GM10266 (cell line): ENCODE results near the gene DAAM2.

Source experiments
- DNase-seq: peaks from one replicate; pipeline ENCODE4 v3.0.0; 2012; ENCODE audit errors: extremely low spot score
- TF ChIP-seq, protein P1 (sequence below): IDR thresholded peaks from 2 replicates; pipeline ENCODE4 v1.5.1; 2012; ENCODE audit warnings: mild to moderate bottlenecking, low read depth; ENCODE audit not compliant: control insufficient read depth, insufficient read depth; ENCODE audit errors: missing control alignments

DAAM2 gene

DNA sequence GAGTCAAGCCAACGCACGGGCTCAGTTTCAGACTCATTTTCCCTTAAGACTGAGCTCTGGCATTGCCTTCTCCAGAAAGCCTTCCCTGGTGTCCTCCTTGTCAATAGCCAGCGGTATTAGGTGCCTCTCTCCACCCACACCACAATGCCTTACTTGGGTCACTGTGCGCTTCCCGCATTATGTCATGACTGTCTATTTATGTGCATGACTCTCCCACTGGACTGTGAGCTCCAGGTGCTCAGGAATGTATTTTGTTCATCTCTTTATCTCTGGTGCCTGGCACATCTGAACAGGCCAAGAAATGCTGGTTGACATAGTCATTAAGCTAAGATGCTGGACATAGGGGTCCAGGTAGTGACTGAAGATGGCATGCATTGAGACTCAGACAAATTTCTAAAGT, 42.7 kb downstream of the DAAM2 start:
- no peak for DNase-seq
- TF ChIP-seq, protein P1, sequence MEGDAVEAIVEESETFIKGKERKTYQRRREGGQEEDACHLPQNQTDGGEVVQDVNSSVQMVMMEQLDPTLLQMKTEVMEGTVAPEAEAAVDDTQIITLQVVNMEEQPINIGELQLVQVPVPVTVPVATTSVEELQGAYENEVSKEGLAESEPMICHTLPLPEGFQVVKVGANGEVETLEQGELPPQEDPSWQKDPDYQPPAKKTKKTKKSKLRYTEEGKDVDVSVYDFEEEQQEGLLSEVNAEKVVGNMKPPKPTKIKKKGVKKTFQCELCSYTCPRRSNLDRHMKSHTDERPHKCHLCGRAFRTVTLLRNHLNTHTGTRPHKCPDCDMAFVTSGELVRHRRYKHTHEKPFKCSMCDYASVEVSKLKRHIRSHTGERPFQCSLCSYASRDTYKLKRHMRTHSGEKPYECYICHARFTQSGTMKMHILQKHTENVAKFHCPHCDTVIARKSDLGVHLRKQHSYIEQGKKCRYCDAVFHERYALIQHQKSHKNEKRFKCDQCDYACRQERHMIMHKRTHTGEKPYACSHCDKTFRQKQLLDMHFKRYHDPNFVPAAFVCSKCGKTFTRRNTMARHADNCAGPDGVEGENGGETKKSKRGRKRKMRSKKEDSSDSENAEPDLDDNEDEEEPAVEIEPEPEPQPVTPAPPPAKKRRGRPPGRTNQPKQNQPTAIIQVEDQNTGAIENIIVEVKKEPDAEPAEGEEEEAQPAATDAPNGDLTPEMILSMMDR, result no peak

DNA sequence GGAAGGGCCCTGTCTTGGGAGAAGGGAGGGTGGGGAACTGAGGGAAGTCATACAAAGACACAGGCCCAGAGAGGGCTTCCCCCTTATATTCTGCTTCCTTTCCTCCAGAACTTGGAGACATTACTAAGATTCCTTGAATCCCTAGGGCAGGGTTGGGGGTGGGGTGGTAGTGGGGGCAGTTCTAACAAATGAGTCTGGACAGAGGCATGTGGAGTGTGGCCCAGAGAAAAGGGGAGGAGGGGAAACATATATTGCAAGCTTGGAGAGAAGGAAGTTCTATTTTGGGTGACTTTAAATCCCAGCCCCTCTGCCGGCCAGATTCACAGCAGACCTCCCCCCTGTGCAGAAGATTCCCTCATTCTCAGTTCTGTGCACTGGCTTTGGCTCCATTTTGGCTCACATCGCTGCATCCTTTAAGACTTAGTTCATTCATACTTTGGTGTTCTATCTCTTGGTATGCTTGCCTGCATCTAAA, 43.7 kb downstream of the DAAM2 start:
- TF ChIP-seq, protein P1, result no peak
- DNase-seq, result no peak

DNA sequence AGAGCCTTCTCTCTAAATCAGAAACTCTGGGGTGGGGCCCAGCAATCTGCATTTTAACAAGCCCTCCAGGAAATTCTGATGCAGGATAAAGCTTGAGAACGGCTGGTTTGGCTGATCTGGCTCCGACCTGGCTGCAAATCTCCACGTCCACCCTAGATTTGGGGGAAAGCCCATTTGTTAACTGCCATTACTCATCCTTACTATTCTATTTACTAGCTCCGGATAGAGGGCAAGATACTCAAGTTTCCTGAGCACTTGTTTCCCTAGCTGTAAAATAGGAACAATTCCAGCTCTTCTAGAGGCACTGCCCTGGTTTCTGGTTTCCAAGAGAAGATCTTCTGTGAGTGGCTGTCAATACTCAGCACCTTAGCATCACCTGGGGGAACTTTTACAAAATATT, 44.4 kb downstream of the DAAM2 start:
- DNase-seq, result no peak
- TF ChIP-seq, protein P1, result no peak

DNA sequence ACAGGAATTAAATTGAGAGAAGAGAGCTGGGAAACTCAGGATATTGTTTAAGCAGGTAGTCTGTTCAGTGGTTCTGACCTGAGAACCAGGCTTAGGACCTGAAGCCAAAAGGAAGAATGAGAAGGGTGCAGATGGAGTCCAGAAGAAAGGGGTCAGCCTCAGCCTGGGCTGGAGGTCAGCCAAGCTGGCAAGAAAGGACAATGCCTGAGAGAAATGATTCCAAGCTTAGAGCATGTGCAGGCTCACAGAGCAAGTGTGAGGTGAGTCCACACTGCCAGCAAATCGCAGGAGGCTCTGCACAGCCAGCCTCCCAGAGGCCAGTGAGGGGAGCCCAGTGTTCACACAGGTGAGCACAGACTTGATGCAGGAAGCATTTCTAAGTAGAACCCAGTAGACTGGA, 47.3 kb downstream of the DAAM2 start:
- TF ChIP-seq, protein P1, result no peak
- DNase-seq, result no peak

DNA sequence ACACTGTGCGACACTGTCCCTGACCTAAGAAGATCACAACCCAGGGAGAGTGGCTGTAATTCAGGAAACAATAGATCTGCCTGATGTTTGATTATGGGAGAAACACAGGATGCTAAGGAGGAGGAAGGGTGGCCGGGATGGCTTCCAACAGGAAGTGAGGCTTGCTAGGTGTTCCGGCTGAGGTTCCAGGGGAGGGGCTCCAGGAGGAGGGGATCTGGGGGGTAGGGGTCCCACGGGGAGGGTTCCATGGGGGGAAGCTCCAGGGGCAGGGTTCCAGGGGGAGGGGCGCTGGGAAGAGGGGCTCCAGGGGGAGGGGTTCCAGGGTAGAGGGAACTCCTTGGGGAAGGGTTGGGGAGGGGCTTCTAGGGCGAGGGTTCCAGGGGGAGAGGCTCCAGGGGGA, 48.6 kb downstream of the DAAM2 start:
- TF ChIP-seq, protein P1, result no peak

DNA sequence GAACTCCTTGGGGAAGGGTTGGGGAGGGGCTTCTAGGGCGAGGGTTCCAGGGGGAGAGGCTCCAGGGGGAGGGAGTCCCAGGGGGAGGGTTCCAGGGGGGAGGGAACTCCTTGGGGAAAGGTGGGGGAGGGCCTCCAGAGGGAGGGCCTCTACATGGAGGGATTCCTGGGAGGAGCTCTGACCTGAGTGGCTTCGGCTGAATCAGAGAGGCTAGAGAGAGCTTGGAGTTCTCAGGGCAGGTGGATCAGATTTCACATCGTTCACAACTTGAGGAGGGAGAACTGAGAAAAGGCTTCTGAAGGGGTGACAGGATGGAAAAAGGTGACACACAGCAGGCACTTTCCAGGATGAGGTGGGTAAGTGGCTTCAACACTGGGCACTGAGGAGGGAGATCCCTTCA, 49.1 kb downstream of the DAAM2 start:
- no peak for DNase-seq
- TF ChIP-seq, protein P1, result no peak

More for the DNA sequence above, 48.6 kb downstream of the DAAM2 start:
- DNase-seq, result no peak

DNA sequence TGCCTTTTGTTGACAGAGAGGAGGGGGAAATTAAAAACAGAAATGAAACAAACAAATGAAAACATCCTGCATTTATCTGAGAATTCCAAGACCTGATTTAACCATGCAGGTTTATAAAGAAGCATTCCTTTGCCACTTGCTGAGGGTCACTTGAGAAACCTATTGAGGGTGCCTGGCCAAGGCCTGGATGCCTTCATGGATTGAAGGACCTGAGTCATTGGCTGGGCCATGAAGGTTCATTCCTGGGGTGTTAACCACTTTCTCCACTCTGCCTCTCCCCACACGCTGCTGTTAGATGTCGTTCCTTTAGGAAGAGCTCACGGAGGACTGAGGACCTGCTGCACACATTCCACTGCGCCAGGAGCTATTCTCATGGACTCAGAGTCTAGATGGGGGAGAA, 49.7 kb downstream of the DAAM2 start:
- TF ChIP-seq, protein P1, result no peak
- DNase-seq, result no peak
